Measurements from ENCODE around the gene PLCG1. TPM values are rescaled to one million over a fixed set of nuclear protein-coding genes. Genes with fewer than 3 reads are reported as not detected.

PLCG1 gene
- total and polyA plus RNA-seq, 8 donors, result 64.9 to 251 (median 202) TPM

DNA sequence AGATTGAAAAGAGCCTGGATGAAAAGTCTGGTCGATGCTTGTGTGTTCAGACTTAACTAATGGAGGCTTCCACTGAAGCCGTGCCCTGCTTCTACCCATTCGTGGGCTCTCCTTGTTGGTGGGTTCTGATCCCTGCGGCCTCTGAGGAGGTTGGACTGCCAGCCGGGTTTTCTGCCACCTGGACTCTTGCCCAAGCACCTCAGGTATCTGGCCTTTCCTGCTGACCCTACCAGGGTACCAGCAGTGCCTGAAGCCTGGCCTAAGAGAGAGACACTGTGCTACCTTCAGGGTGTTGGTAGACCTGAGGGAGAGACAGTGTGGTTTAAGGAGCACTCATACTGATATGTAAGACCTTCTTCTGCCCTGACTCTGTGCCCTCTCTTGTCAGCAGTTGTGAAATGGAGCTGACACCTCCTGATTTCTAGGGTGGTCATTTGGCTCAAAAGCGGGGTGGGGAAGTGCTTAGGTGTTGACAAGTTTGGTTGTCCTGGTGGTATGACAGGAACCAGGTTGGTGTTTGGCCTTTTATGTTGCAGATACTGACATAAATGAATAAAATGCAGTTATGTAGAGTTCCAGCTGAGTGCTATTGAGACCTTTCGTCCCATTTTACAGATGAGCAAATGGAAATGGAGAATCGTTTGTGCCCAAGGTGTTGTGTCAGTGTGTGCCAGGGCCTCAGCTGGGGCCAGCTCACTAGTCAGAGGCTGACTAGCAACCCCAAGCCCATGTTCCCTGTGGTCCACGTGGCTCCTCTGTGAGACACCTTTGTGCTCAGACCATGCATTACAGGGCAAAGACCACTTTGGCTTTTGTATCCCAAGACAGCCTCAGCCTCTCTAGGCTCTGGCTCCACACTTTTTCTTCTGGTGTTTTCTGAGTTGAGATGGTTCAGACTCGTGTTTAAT, 3.1 kb downstream of the PLCG1 start:
- TF ChIP-seq, protein P1, sequence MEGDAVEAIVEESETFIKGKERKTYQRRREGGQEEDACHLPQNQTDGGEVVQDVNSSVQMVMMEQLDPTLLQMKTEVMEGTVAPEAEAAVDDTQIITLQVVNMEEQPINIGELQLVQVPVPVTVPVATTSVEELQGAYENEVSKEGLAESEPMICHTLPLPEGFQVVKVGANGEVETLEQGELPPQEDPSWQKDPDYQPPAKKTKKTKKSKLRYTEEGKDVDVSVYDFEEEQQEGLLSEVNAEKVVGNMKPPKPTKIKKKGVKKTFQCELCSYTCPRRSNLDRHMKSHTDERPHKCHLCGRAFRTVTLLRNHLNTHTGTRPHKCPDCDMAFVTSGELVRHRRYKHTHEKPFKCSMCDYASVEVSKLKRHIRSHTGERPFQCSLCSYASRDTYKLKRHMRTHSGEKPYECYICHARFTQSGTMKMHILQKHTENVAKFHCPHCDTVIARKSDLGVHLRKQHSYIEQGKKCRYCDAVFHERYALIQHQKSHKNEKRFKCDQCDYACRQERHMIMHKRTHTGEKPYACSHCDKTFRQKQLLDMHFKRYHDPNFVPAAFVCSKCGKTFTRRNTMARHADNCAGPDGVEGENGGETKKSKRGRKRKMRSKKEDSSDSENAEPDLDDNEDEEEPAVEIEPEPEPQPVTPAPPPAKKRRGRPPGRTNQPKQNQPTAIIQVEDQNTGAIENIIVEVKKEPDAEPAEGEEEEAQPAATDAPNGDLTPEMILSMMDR (IDR thresholded peaks at IDR 0.05), result no peak
- intact Hi-C loops (cut with DNase I), result no loop called here
- ATAC-seq (no peak), DNase-seq (peak in 1 of 4 donors; percentile 12)
- Histone ChIP-seq H3K27ac (peak overlapping the region; percentile 92 to 96), H3K9me3 (no peaks in the 10 kb centered on the region), H3K36me3 (no peaks in the 10 kb centered on the region), H3K4me3 (peak overlapping the region in 1 of 2 donors; percentile 88), H3K27me3 (peaks cover 0 to 33% of the 10 kb centered on the region in 2 donors), H3K4me1 (peaks cover 38 to 85% of the 10 kb centered on the region in 2 donors)

DNA sequence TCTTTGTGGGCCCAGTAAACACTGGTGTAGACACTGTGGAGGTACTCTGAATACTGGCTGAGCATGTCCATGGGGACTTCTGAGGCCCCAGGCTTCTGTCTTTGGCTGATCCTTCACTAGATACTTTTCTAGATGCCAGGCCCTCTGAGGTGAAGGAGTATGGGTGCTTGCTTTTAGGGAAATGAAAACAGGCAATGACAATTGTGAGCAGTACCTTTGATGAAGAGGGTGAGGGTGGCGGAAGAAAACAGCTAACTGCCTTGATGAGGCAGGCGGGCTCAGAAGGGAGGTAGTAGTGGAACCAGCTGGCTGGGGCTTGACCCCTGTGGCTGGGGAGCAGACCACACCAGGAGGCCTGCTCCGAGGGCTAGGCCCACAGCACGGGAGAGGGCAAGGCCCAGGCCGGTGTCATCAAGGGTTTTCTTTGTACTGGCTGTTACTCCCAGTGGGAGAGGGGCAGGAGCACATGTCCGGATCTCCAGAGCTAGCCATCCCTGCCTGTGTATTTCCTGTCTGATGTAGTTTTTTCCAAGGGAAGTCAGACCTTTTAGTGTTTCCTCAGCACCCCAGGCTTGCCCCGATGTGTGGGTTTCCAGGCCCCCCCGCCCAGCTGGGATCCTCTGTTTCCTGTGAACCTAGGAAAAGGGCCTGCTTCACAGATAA, 3.9 kb downstream of the PLCG1 start:
- TF ChIP-seq, protein P1 (IDR thresholded peaks at IDR 0.05), result no peak
- Histone ChIP-seq H3K27ac (peak overlapping the region; percentile 92 to 96), H3K36me3 (no peaks in the 10 kb centered on the region), H3K4me3 (no peak overlapping the region), H3K4me1 (peaks cover 42 to 90% of the 10 kb centered on the region in 2 donors), H3K9me3 (no peaks in the 10 kb centered on the region), H3K27me3 (peaks cover 0 to 27% of the 10 kb centered on the region in 2 donors)
- intact Hi-C loops (cut with DNase I), result no loop called here
- peak in 2 of 4 donors; percentile 33 to 37 for DNase-seq
- ATAC-seq, result no peak

DNA sequence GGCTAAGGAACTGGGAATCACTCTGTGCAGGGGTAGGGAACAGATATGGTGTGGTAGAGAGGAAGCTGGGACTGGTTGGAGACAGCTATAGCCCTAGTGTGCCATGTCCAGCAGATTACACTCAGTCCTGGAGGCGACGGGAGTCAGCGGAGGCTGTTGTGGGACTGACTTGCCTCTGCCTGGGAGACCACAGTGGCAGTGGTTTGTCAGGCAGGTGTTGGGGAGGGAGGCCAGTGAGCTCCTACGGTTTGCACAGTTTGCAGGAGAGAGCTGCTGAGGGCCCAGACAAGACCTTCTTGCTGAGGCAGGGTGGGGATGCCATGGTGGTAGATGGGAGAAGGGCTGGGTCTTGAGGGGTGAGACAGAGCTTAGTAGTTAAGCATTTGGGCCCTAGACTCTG, 4.9 kb downstream of the PLCG1 start:
- DNase-seq (no peak), ATAC-seq (no peak)
- intact Hi-C loops (cut with DNase I), result no loop called here
- no peak overlapping the region for H3K4me3 ChIP-seq
- TF ChIP-seq, protein P1 (IDR thresholded peaks at IDR 0.05), result no peak
- H3K4me1 ChIP-seq, result peaks cover 40 to 96% of the 10 kb centered on the region in 2 donors
- H3K36me3 ChIP-seq, result no peaks in the 10 kb centered on the region
- peak overlapping the region; percentile 92 to 96 for H3K27ac ChIP-seq
- no peaks in the 10 kb centered on the region for H3K9me3 ChIP-seq
- H3K27me3 ChIP-seq, result peaks cover 0 to 20% of the 10 kb centered on the region in 2 donors

DNA sequence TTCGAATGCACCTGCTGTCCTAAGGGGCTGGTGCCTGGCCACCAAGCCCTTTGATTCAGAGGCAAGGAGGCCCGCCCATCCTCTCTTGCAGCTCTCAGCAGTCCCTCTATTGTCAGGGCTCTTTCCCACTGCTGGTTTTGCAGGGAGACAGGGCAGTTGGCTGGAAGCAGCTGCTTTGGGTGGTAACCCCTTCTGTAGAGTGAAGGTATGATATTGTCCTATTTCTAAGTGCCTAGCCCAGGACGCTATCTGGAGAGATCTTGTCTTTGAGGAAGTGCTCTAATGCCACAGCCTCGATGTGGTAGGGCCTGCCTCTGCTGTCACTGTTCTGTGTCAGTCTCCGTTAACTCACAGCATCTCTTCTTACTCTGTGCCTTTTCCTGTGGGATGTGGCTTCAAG, 5.6 kb downstream of the PLCG1 start:
- intact Hi-C loops (cut with DNase I), result no loop called here
- H3K4me3 ChIP-seq, result no peak overlapping the region
- TF ChIP-seq, protein P1 (IDR thresholded peaks at IDR 0.05), result no peak
- peak overlapping the region; percentile 59 to 92 for H3K27ac ChIP-seq
- H3K9me3 ChIP-seq, result no peaks in the 10 kb centered on the region
- H3K27me3 ChIP-seq, result peaks cover 0 to 14% of the 10 kb centered on the region in 2 donors
- DNase-seq (no peak), ATAC-seq (no peak)
- H3K4me1 ChIP-seq, result peaks cover 40 to 98% of the 10 kb centered on the region in 2 donors
- no peaks in the 10 kb centered on the region for H3K36me3 ChIP-seq

DNA sequence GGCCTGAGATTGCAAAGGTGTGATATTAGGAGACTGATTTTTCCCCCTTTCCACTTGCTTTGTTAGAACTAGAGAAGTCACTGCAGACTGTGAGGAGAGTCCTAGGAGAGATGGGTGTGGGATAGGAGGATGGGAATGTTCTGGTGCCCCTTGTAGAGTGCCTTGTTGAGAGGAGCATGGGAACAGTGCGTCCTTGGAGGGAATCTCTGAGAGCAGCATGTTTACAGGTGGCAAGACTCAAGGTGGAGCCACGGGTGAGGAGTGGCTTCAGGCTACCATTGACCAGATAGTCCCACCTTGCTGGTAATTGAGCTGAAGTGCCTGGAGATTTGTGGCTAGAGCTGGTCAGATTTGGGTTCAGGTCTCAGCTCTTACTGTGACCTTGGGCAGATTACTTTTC, 6.0 kb downstream of the PLCG1 start:
- no peak overlapping the region for H3K4me3 ChIP-seq
- TF ChIP-seq, protein P1 (IDR thresholded peaks at IDR 0.05), result no peak
- intact Hi-C loops (cut with DNase I), result no loop called here
- ATAC-seq, result peak; percentile 31
- H3K36me3 ChIP-seq, result no peaks in the 10 kb centered on the region
- DNase-seq, result no peak
- H3K9me3 ChIP-seq, result no peaks in the 10 kb centered on the region
- H3K4me1 ChIP-seq, result peaks cover 40 to 98% of the 10 kb centered on the region in 2 donors
- peak overlapping the region; percentile 59 to 92 for H3K27ac ChIP-seq
- H3K27me3 ChIP-seq, result peaks cover 0 to 10% of the 10 kb centered on the region in 2 donors
